GM18868 (cell line): Measurements from ENCODE around the gene LRRC3C.
"Not testable (repeated sequence)": the region's sequence is repeated elsewhere in the genome, so short reads cannot be mapped to it uniquely, and the experiment has no call there.

Experiments used
- ATAC-seq: cut with Tn5 transposase; IDR thresholded peaks from one replicate; pipeline ENCODE4 v1.9.1; 2021; ENCODE audit warnings: mild to moderate bottlenecking, moderate library complexity; ENCODE audit not compliant: unreplicated experiment

The LRRC3C gene

DNA sequence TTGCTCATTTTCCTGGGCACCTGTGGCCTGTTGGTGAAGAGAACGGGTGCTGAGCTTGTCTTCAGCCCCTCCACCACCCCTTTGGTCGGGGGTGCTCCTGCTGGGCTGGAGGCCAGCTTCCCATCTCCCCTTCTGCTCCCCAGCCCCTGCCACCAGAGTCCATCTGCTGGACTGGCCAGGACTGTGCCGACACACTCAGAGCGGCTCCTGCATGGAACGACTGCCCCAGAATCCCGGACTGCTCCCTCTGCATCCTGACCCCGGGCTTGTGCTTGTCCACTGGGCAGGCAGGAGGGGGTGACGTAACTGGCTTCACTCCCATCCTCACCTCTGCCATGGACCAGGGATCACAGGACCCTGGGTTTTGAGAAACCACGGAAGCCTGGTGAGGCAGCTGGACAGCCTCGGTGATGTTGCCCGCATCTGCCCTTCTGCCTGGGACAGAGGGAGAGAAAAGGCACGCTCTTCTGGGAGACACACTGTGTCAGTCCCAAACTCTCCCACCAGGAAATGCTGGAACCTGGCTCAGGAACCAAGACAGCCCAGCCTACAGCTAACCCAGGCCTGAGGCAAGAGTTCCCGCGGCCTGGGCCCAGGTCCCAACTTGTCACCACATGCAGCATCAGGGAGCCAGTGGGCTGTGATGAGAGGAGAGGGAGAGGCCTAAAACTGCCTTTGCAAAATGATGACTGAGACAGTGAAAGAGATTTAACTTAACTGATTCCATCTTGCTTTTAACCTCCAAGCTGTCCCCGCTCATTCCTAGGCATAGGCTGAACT is 19.2 kb downstream of the LRRC3C start:
- ATAC-seq: no peak

- not testable (repeated sequence) for ATAC-seq
Observed at GRCh38 chr17:39948489-39948828, 20.9 kb downstream of the LRRC3C start.

GRCh38 chr17:39949028-39949427 is 21.5 kb downstream of the LRRC3C start:
- ATAC-seq: no peak

- no peak for ATAC-seq
Observed at GRCh38 chr17:39950871-39951348, 23.4 kb downstream of the LRRC3C start.

DNA sequence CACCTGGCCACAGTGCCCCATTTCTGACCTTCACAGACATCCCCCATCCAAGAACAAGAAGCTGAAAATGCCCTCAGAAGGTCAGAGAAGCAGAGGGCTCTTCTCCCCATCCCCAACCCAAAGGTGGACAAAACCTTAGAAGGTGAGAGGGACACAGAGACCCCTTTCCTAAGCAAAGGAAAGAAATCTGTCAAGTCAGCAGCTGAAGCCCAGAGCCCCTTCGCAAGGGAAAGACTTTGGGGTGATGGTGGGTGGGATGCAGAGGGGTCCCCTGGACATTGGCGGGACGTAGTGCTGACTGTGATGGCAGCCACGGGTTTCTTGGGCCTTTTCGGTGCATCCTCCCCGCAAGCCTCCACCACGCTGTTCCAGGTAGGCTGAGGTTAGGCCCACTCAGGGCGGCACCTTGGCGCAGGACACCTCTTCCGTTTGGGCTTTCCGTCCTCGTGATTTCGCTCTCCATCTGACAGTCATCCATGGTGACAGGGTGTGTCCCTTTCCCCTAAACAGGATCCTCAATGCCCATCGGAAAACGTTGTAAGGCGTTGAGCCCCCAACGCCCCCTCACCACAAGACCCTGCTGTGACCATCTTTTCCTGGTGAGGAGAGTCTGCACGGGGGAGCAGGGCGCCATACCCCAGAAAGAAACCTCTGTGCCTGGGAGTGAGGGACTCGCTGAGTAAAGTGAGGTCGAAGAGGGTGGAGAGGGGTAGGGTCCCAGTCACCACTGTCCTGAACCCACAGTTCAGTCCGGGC is 24.6 kb downstream of the LRRC3C start:
- peak; percentile 7 for ATAC-seq

DNA sequence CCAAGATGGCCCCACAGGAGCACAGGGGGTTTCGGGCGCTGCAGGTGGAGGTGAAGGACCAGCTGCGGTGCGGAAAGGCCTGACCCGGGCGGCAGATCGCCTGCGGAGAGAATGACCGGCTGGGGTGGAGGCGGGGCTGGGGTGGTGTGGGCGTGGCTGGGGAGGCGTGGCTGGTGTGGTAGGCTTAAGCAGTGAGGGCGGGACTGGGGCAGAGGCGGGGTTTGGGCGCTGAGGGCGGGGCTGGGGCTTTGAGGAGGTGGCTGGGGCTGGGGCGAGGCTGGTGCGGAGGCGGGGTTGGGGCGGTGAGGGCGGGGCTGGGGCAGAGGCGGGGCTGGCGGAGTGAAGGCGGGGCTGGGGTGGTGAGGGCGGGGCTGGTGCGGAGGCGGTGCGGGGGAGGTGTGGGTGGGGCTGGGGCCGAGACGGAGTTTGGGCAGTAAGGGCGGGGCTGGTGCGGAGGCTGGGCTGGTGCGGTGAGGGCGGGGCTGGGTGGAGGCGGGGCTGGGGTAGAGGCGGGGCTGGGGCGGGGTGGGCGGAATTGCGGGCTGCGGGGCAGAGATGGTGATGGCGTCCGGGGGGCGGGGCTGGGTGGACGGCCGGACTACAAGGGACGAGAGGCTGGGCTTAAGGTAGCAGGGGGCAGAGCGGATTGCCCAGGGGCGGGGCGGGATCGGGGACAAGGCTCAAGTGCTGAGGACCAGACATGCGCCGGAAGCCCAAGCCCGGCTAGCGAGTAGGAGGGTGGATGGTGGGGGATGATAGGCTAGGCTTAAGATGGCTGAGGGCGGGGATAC is 25.3 kb downstream of the LRRC3C start:
- peak; percentile 72 for ATAC-seq

DNA sequence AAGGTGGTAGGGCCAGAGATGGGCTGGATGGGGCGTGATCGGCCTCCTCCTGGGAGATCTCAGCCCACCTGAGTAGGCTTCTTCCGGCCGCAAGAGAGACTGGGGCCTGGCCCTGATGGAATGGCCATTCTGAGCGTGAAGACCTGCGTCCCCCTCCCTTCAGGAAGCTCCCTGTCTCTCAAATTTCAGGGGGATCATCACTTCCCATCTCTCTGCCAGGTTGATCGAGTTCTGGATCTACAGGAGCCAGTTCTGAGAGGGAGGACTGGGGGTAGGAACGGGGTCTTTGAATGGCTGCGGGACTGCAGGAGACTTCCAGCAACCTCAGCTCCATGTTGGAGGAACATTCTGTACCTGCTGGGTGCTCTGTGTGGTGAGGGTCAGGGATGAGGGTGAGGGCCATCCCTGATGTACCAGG is 25.9 kb downstream of the LRRC3C start:
- no peak for ATAC-seq

- ATAC-seq: no peak
Observed at GRCh38 chr17:39954876-39955275, 27.3 kb downstream of the LRRC3C start.

DNA sequence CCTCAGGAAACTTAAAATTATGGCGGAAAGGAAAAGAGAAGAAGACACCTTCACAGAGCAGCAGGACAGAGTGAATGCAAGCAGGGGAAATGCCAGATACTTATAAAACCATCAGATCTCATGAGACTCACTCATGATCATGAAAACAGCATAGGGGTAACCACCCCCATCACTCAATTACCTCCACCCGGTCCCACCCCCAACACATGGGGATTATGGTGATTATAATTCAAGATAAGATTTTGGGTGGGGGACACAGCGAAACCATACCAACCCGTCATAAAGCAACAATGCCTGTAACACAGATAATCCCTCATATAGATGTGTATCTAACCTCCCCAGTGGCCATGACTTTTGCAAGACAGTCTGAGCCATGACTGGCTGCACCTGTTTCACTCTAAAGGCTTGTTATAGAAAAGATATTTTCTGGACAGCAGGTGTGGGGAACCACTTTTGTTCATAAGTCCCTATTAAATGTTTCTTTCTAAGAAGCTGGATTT is 28.2 kb downstream of the LRRC3C start:
- ATAC-seq: no peak

DNA sequence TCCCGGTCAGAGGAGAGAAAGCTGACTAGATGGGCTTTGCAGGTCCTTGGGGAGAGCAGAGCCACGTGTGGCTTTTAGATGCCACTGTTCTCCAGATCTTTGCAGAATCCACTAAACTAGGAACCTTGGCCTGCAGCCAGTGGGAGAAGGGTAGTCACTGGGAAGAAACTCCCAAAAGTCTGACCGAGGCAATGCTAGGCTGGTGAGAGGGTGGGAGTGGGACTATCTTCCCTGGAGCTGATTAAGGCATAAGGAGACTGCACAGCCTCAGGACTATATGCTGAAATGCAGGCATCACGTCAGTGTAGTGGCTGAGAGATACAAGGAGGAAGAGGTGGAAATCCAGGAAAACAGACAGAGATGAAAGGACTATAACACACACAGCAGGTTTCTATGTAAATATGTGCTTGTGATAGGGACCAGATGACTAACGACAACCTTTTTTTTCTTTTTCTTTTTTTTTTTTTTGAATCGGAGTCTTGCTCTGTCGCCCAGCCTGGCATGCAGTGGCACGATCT is 33.1 kb downstream of the LRRC3C start:
- ATAC-seq: no peak

DNA sequence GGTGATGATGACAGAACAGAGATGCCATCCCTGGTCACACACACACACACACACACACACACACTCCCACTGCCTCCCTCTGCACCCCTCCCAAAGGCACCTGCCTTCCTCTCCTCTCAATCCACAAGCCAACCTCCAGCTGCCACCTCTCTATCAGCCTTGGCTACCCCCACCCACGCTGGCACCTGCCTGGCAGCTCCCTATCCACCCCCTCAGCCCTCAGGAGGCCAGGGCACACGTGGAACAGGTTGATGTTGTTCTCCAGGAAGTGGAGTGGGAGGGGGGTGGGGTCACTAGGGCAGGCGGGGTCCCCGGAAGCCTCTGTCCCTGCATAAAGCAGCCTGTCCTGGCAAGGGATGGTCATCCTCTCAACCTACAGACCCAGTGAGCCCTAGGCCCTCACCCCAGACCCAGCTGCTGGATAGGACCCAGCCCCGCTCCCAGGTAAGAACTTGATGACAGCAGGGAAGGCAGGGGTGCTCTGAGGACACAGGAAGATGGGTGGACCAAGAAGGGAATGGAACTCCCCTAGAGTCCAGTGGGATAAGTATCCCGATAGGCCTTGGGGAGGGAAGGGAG is 35.2 kb downstream of the LRRC3C start, which contains the start of gene GSDMA:
GSDMA (plus strand) TSS at position 363 of the 579 bp plus-strand sequence. CDS start 2,684 bp downstream, outside the sequence.
- no peak for ATAC-seq

DNA sequence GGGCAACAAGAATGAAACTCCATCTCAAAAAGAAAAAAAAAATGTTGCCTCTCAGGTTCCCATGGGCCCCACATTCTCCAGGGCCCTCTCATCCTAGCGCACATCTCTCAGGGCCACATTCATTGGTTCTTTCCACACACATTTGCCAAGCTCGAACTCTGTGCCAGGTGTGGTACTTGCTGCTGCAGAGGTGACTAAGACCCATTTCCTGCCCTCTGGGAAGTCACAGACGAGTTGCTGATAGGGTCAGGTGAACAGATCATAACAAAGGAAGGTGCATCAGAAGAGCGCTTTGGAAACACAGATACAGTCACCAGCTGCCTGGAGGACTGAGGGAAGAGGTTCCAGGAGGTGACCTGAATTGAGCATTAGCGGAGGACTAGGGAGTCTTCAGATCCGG is 36.3 kb downstream of the LRRC3C start:
- no peak for ATAC-seq

DNA sequence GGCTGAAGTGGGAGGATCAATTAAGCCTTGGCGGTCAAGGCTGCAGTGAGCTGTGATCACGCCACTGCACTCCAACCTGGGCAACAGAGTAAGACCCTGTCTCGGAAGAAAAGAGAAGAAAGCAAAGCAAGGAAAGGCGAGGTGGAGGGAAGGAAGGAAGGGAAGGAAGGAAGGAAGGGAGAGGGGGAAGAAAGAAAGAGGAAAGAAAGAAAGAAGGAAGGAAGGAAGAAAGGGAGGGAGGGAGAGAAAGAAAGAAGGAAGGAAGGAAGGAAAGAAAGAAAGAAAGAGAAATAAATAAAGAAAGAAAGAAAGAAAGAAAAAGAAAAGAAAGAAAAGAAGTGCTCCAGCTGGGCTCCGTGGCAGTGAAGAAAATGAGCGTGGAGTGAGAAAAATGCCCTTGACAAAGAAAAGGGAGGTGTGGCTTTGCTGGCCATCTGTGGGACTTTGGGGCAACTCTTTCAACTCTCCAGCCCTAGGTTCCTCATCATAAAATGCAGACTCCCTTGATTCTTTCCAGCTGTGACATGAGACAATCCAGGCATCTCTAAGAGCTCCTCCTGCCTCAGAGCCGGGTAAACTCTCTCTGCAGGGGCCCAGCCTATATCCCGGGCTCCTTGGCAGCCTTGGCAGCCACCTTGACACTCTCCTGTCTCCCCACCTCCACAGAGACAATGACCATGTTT is 37.6 kb downstream of the LRRC3C start:
- no peak for ATAC-seq

DNA sequence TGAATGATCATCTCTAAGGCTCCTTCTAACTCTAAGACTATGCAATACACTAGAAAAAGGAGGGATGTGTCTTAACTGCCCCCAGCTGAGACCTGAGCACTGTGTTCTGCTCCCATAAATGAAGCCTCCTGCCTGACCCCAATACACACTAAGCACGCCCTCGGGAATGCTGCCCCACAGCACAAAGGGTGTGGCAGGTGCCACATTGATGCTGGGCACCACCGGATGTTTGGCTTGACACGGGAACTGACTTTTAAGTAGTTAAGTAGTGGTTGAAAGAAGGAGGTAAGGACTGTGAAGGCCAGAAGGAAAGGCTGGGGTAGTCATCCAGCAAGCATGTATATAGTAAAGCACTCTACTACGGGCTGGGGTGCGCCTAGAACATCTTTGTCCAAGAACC is 39.2 kb downstream of the LRRC3C start:
- no peak for ATAC-seq

DNA sequence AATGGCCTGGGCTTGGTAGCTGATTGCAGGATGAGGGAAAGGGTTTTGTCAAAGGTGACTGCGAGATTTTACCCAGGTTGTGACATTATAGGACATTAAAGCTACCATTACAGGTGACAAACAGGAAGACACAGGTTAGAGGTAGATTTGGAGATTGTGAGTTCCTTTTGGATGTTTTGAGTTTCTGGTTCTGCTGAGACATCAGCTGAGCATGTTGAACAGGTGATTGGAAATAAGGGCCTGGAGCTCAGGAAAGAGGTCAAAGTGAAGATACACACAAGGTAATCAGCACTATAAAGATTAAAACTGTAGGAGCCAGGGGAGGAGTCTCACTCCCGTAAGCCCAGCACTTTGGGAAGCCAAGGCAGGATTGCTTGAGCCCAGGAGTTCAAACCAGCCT is 41.2 kb downstream of the LRRC3C start:
- no peak for ATAC-seq

GRCh38 chr17:39969375-39969774 is 41.8 kb downstream of the LRRC3C start:
- ATAC-seq: no peak

DNA sequence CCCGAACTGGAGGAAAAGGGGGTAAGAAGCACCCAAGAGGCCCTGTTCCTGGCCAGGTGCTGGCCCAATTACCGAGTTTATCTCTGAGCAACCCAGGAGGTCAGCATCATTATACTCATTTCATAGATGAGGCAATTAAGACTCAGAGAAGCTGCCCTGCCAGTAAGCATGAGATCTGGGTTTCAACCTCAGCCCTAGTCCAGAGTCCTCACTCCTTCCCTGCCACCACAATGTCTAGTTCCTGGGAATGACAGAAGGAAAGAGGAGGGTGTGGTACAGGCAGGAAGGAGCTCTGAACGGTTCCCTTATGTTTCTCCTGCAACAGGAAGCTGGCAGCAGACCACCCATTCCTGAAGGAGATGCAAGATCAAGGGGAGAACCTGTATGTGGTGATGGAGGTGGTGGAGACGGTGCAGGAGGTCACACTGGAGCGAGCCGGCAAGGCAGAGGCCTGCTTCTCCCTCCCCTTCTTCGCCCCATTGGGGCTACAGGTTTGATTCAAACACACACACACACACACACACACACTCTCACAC is 42.7 kb downstream of the LRRC3C start:
- ATAC-seq: no peak

DNA sequence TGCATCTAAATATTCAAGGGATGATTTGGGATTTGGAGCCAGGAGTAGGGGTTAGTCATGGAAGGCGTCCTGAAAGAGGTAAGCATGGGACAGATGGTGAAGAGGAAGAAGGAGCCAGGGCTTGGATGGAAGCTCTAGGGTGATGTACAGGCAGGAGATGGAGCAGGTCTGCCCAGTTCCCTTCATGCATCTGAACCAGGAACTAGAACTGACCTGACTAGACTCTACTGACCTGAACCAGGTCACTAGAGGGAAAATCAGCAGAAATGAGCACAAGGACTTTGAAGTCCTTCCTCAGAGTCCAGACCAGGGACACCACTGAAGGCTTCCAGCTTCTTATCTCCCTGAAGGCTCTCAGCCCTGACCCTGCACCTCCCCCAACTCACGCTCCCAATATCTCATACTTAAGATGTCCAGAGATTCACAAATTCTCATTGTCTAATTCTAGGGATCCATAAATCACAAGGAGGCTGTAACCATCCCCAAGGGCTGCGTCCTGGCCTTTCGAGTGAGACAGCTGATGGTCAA is 43.6 kb downstream of the LRRC3C start:
- no peak for ATAC-seq

- no peak for ATAC-seq
Observed at GRCh38 chr17:39972271-39972670, 44.7 kb downstream of the LRRC3C start.
